Mesendoderm (in vitro differentiated cells): ENCODE data around the gene IFNGR1.

Experiments used
- DNase-seq: peaks from one replicate; pipeline ENCODE4 v3.0.0; 2013
- H2AK5ac ChIP-seq: 2 replicates; pipeline ENCODE4 v1.6.1; 2013; ENCODE audit warnings: low read length, inconsistent platforms
- H2BK120ac ChIP-seq: 2 replicates; pipeline ENCODE4 v1.6.1; 2013; ENCODE audit warnings: low read depth, mild to moderate bottlenecking, low read length, moderate library complexity, mixed read lengths
- H2BK15ac ChIP-seq: replicated peaks from 2 replicates; pipeline ENCODE4 v1.6.1; 2013; ENCODE audit warnings: low read depth, mild to moderate bottlenecking, moderate library complexity
- H2BK5ac ChIP-seq: 2 replicates; pipeline ENCODE4 v1.6.1; 2013; ENCODE audit warnings: low read length, inconsistent platforms
- H3K18ac ChIP-seq: 2 replicates; pipeline ENCODE4 v1.6.1; 2013; ENCODE audit warnings: mild to moderate bottlenecking, low read length, mixed read lengths
- H3K23ac ChIP-seq: one replicate; pipeline ENCODE4 v1.6.1; 2013; ENCODE audit warnings: low read length
- H3K27ac ChIP-seq: 2 replicates; pipeline ENCODE4 v1.5.1; 2013; ENCODE audit warnings: low read depth, mild to moderate bottlenecking, inconsistent platforms, low read length, moderate library complexity
- H3K27me3 ChIP-seq: 2 replicates; pipeline ENCODE4 v1.6.1; 2013; ENCODE audit warnings: low read length, control low read depth, mild to moderate bottlenecking, inconsistent platforms; ENCODE audit not compliant: insufficient read depth, poor library complexity
- H3K36me3 ChIP-seq: 2 replicates; pipeline ENCODE4 v1.6.1; 2013; ENCODE audit warnings: low read length, inconsistent platforms; ENCODE audit not compliant: control insufficient read depth, insufficient read depth
- H3K4ac ChIP-seq: one replicate; pipeline ENCODE4 v1.6.1; 2013; ENCODE audit warnings: low read depth, mild to moderate bottlenecking, low read length, moderate library complexity
- H3K4me1 ChIP-seq: 2 replicates; pipeline ENCODE4 v1.6.1; 2013; ENCODE audit warnings: low read depth, low read length, inconsistent platforms; ENCODE audit not compliant: control insufficient read depth
- H3K4me2 ChIP-seq: 2 replicates; pipeline ENCODE4 v1.6.1; 2013; ENCODE audit warnings: low read length
- H3K4me3 ChIP-seq: 2 replicates; pipeline ENCODE4 v1.5.1; 2013; ENCODE audit warnings: mild to moderate bottlenecking, low read length
- H3K56ac ChIP-seq: one replicate; pipeline ENCODE4 v1.6.1; 2013; ENCODE audit warnings: low read length
- H3K79me1 ChIP-seq: 2 replicates; pipeline ENCODE4 v1.6.1; 2013; ENCODE audit warnings: low read length, inconsistent platforms
- H3K79me2 ChIP-seq: 2 replicates; pipeline ENCODE4 v1.6.1; 2013; ENCODE audit warnings: mild to moderate bottlenecking, low read length; ENCODE audit not compliant: control insufficient read depth, insufficient read depth
- H3K9ac ChIP-seq: 2 replicates; pipeline ENCODE4 v1.6.1; 2013; ENCODE audit warnings: low read length, inconsistent platforms
- H4K5ac ChIP-seq: one replicate; pipeline ENCODE4 v1.6.1; 2013; ENCODE audit warnings: low read length
- H4K8ac ChIP-seq: one replicate; pipeline ENCODE4 v1.6.1; 2013; ENCODE audit warnings: low read depth, mild to moderate bottlenecking, control low read depth, low read length, moderate library complexity
- WGBS: extraction: QIAGEN DNeasy Blood & Tissue Kit; methylation state at CpG from one replicate; pipeline ENCODE4 v1.1.7; 2013; ENCODE audit warnings: low lambda C conversion rate, missing lambda C conversion rate; ENCODE audit not compliant: insufficient coverage; ENCODE audit errors: extremely low coverage; 5-methylcytosine and 5-hydroxymethylcytosine counted together

Gene IFNGR1

DNA sequence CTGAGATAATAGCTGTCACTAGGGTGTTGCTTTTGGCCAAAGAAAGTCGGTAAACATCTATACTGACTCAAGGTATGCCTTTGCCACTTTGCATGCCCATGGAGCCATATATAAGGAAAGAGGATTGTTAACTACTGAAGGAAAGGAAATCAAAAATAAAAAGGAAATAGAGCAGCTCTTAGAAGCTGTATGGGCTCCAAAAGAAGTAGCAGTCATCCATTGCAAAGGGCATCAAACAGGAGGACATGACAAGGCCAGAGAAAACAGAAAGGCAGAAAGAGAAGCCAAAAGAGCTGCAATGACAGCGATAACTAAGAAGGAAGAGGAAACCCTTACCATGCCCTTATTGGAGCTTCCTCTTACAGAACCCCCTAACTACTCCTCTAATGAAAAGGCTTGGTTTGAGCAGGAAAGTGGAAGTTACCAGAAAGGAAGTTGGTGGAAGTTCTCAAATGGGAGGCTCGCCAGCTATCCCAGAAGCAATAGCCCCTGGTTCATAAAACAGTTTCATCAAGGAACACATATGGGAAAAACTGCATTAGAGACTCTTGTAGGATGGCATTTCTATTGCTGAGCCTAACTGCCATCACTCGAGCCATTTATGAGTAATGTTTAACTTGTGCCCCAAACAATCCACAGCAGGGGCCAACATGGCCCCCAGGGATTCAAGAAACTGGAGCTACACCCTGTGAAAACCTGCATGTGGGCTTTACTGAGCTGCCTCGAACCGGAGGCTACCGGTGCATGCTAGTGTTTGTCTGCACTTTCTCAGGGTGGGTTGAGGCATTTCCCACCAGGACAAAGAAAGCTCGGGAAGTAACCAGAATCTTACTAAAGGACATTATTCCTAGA is 52.7 kb downstream of the IFNGR1 start:
- no peak overlapping the region for H2BK120ac ChIP-seq
- H2BK5ac ChIP-seq: no peak overlapping the region
- no peak overlapping the region for H3K23ac ChIP-seq
- no peak for DNase-seq
- H2BK15ac ChIP-seq: no peak overlapping the region
- no peak overlapping the region for H3K4ac ChIP-seq
- H3K79me1 ChIP-seq: no peaks in the 10 kb centered on the region
- no peak overlapping the region for H2AK5ac ChIP-seq
- H3K4me1 ChIP-seq: no peaks in the 10 kb centered on the region
- no peak overlapping the region for H3K27ac ChIP-seq
- no peak overlapping the region for H3K56ac ChIP-seq
- WGBS: no CpG with 5 or more reads among the region's 8 CpGs
- no peak overlapping the region for H3K4me2 ChIP-seq
- H4K5ac ChIP-seq: no peak overlapping the region
- H3K9ac ChIP-seq: no peak overlapping the region
- H3K4me3 ChIP-seq: no peak overlapping the region
- H3K27me3 ChIP-seq: no peaks in the 10 kb centered on the region
- no peak overlapping the region for H3K18ac ChIP-seq
- H3K36me3 ChIP-seq: no peaks in the 10 kb centered on the region
- H4K8ac ChIP-seq: no peak overlapping the region
- no peaks in the 10 kb centered on the region for H3K79me2 ChIP-seq

DNA sequence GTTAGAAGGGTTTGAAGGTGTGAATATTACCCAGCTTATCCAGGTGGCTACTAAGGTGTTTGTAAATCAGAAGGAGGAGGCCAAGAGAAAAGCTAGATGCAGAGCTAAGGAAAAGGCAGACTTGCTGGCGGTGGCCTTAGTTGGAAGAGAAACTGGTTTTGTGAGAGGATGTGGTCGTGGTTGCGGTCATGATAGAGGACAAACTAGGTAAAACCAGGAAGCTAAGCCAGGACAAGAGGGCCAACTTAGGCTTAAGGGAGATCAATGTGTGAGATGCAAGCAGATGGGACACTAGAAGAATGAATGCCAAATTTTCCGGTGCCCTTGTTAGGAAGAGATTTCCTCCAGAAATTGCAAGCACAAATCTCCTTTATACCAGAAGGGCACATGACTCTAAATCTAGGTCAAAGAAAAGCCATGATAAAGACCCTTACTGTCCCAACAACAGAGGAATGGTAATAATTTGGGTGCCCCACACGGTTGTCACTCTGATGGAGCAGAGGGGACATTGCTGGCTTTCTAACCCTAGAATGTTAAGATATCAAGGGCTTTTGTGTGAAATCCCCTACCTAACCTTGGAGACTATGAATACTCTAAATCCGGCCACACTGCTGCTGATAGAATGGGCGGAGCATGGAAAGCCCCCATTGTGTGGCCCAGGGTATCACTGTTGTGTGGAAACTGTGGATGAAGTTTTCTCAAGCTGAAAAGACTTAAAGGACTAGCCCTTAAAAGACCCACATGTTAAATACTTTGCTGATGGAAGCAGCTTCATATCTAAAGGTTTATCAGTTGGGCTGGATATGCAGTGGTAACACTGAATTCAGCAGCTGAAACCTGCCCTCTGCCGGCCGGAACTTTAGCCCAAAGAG is 53.6 kb downstream of the IFNGR1 start:
- H2AK5ac ChIP-seq: no peak overlapping the region
- no peak overlapping the region for H4K5ac ChIP-seq
- no peak overlapping the region for H2BK15ac ChIP-seq
- no CpG with 5 or more reads among the region's 9 CpGs for WGBS
- no peak overlapping the region for H3K4me2 ChIP-seq
- no peak overlapping the region for H3K4me3 ChIP-seq
- no peak overlapping the region for H4K8ac ChIP-seq
- no peak overlapping the region for H3K18ac ChIP-seq
- no peaks in the 10 kb centered on the region for H3K4me1 ChIP-seq
- no peaks in the 10 kb centered on the region for H3K79me2 ChIP-seq
- H3K27me3 ChIP-seq: no peaks in the 10 kb centered on the region
- no peaks in the 10 kb centered on the region for H3K36me3 ChIP-seq
- no peak overlapping the region for H3K56ac ChIP-seq
- H3K79me1 ChIP-seq: no peaks in the 10 kb centered on the region
- DNase-seq: no peak
- no peak overlapping the region for H3K23ac ChIP-seq
- H2BK120ac ChIP-seq: no peak overlapping the region
- no peak overlapping the region for H3K9ac ChIP-seq
- no peak overlapping the region for H2BK5ac ChIP-seq
- no peak overlapping the region for H3K27ac ChIP-seq
- H3K4ac ChIP-seq: no peak overlapping the region

DNA sequence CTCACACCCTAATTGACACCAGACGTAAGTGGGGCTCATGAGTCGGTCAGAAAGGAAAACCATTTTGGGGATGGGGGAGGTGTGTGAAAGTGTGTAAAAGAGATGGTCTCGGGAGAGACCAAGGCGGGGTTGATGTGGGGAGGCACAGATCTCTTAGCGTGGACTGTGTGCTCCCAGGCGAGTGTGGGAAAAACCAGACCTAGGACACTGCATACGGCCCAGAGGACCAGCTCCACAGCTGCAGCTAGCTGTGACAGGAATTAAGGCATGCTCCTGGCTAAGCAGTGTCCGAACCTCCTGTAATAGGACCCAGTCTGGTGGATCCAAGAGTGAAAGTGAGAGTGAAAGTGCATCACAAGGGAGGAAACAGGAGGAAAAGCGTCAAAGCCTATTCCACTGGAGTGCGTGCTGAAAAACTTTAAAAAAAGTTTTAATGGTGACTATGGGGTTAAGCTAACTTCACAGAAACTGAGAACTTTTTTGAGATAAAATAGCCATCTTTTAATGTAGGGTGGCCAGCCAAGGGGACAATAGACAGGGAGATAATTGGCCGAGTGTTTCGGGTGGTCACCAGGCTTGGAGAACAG is 55.4 kb downstream of the IFNGR1 start:
- Histone ChIP-seq H3K27me3 (no peaks in the 10 kb centered on the region), H3K4me1 (no peaks in the 10 kb centered on the region), H2BK5ac (no peak overlapping the region), H3K36me3 (no peaks in the 10 kb centered on the region), H4K8ac (no peak overlapping the region), H3K4ac (no peak overlapping the region), H3K9ac (no peak overlapping the region), H3K4me2 (no peak overlapping the region), H3K79me2 (no peaks in the 10 kb centered on the region), H3K23ac (no peak overlapping the region), H2AK5ac (no peak overlapping the region), H4K5ac (no peak overlapping the region), H2BK15ac (no peak overlapping the region), H3K56ac (no peak overlapping the region), H2BK120ac (no peak overlapping the region), H3K27ac (no peak overlapping the region), H3K18ac (no peak overlapping the region), H3K4me3 (no peak overlapping the region), H3K79me1 (no peaks in the 10 kb centered on the region)
- peak; percentile 3 for DNase-seq
- no CpG with 5 or more reads among the region's 12 CpGs for WGBS

DNA sequence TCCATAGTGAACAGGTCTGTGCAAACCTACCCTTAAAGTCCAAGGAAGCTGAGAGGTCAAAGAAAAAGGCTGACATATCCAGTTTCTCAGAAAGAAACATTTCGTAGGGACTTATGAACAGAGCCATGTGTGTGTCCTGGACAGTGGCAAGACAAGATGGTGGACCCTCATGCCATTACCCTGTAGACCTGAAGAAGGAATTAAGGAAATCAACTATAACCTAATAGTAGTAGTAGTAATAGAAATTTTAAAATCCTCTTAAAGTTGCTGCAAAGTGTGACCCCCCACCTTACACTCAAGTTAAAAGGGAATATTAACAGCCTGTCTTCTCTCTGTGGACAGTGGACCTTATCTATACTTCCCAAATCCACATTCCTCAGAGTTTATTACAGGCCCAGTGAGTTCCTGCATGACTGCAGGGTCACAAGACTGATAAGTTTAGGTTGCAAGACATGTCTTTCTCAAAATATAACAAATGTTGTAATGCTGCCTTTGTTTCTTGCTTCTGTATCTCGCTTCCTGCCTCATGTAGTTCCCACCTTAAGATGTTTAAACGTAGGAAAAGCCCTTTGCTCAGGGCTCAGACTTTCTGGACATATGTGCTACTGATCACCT is 56.4 kb downstream of the IFNGR1 start:
- Histone ChIP-seq H3K4me2 (no peak overlapping the region), H4K5ac (no peak overlapping the region), H2AK5ac (no peak overlapping the region), H3K36me3 (no peaks in the 10 kb centered on the region), H3K18ac (no peak overlapping the region), H2BK15ac (no peak overlapping the region), H3K27ac (no peak overlapping the region), H3K79me1 (no peaks in the 10 kb centered on the region), H3K79me2 (no peaks in the 10 kb centered on the region), H2BK5ac (no peak overlapping the region), H3K4ac (no peak overlapping the region), H2BK120ac (no peak overlapping the region), H3K23ac (no peak overlapping the region), H3K4me3 (no peak overlapping the region), H3K56ac (no peak overlapping the region), H3K27me3 (no peaks in the 10 kb centered on the region), H4K8ac (no peak overlapping the region), H3K9ac (no peak overlapping the region), H3K4me1 (no peaks in the 10 kb centered on the region)
- WGBS: no CpG with 5 or more reads among the region's 3 CpGs
- no peak for DNase-seq

DNA sequence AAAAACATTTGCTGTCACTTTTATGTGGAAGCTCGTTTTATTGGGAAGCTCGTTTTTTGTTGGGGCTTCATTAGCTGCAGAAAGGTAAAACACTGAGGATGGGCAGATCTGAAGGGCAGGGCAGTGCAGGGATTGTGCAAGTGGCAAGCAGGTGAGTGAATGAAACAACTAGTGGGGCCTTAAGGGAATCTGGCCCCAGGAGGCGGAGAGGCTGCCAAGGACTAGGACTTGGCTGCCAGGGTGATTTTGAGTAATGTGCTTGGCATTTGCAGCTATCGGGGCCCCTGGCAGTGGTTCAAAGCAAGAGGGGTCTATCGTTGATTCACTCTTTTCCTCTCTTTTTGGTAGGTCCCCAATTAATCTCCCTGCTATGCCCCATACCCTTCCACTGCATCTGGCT is 57.2 kb downstream of the IFNGR1 start:
- no peak overlapping the region for H3K56ac ChIP-seq
- H4K5ac ChIP-seq: no peak overlapping the region
- H3K79me1 ChIP-seq: no peaks in the 10 kb centered on the region
- H3K4ac ChIP-seq: no peak overlapping the region
- no peak overlapping the region for H3K4me2 ChIP-seq
- no peak overlapping the region for H2BK5ac ChIP-seq
- H3K79me2 ChIP-seq: no peaks in the 10 kb centered on the region
- WGBS: no CpG with 5 or more reads among the region's 5 CpGs
- no peak overlapping the region for H3K9ac ChIP-seq
- no peak overlapping the region for H4K8ac ChIP-seq
- H2BK15ac ChIP-seq: no peak overlapping the region
- H3K18ac ChIP-seq: no peak overlapping the region
- DNase-seq: no peak
- no peak overlapping the region for H3K4me3 ChIP-seq
- no peak overlapping the region for H3K23ac ChIP-seq
- no peak overlapping the region for H2AK5ac ChIP-seq
- H3K4me1 ChIP-seq: no peaks in the 10 kb centered on the region
- H2BK120ac ChIP-seq: no peak overlapping the region
- no peaks in the 10 kb centered on the region for H3K27me3 ChIP-seq
- H3K36me3 ChIP-seq: no peaks in the 10 kb centered on the region
- H3K27ac ChIP-seq: no peak overlapping the region
